Cerebellar cortex (tissue), 1 donor: ENCODE results near the gene OSM.

ENCODE experiments used
- DNase-seq: peaks from one replicate; pipeline ENCODE4 v3.0.0-alpha.2; 2015; ENCODE audit warnings: low spot score

The OSM gene

GRCh38 chr22:30263883-30264282 lies 2.8 kb downstream of the OSM start:
- no peak for DNase-seq

DNA sequence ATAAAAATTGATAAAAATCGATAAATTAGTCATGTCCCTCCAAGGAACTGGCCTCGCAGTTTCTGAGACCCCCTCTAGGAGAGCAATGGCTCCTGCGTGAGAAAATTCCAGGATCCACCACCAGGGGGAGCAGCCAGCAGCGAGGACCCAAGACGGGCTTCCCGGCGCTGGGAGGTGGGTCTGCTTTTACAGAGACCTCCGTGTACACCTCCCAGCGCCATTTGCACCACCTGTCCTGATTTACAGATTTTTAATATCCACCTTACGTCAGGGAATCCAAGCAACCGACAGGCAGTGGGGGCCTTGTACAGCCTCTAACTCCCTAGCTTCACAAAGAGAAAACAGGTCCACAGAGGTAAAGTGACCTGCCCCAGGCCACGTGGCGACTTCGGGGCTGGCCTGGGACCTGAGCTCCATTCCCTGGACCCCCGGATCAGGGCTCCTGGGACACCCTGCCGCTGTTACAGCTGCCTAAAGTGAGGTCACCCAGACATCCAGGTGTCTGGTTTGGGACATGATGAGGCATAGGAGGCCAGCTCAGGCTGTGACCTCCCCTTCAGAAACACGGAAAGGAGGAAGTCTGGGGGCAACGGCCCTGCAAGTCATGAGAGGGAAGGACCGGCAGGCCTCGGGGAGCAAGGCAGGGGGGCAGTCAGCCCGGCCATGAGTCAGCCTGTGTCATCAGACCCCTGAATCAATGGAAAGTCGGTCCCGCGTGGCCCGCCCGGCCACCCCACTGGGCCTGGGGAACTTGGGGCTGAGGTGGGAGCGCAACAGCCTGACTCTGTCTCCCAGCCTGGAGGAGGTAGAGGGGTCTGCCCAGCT lies 3.5 kb downstream of the OSM start:
- DNase-seq, result peak; percentile 71

GRCh38 chr22:30262112-30262511 lies 4.5 kb downstream of the OSM start:
- DNase-seq, result no peak

GRCh38 chr22:30261134-30261533 lies 5.5 kb downstream of the OSM start:
- DNase-seq, result no peak

DNA sequence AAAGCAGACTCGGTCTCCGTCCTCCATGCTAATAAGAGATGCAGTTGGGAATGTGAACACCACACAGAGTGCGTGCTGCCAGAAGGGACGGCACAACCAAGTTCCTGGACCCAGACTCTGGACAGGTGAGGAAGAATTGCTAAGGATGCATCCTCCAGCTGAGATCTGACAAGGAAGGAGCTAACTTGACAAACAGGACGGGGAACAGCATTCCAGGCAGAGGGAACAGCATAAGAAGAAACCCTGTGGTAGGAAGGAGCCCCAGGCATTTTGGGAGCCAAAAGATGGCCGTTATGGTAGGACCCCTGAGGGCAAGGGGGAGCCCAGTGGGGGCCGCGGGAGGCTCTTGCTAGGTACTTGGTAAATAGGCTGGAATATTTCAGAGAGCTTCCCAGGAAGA lies 6.0 kb downstream of the OSM start:
- no peak for DNase-seq

- DNase-seq, result no peak
Measured at GRCh38 chr22:30260276-30260675, 6.4 kb downstream of the OSM start.

DNA sequence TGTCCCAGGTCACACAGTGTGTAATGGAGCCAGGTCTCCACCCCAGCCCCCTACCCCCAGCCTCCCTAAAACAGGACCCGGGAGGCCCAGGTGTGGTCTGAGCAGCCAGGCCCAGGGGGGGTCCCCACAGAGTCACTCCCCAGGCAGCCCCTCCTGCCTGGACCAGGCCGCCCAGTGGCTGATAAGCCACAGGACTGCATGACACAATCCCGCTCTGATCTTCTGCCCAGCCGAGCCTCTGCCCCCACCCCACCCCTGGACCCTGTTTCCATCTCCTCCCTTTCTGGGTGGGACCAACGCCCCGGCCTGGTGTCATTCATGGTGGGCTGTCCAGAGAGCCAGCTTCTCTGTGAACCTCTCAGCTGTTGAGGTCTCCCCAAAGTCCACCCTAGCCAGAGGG lies 12.3 kb downstream of the OSM start:
- no peak for DNase-seq

DNA sequence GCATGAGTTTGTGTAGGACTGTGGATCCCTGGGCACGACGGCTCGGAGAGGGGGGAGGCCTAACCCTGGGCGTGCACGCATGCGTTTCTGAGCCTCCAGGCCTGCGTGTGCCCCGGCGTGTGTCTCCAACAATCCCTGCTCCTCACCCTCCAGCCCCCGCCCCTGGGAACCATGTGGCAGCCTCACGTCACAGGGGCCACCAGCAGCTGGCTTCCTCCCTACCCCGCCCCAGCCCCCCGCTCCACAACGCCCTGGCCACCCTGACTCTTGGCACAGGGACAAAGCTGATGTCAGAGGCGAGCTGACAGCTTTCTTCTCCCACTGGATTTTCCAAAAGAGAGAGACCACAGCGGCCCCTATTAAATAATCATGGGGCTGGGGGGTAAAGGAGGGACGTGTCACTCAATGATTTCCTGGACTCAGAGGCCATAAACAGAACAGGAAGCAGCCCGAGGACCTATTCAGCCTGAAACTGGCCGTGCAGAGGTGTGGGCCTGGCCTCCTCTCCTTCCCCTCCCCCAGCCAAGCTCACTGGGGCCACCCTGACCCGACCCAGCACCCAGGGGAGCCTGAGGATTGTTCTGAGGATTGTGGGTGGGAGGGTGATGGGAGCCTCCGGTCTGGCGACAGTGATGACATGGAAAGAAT lies 13.3 kb downstream of the OSM start:
- no peak for DNase-seq

DNA sequence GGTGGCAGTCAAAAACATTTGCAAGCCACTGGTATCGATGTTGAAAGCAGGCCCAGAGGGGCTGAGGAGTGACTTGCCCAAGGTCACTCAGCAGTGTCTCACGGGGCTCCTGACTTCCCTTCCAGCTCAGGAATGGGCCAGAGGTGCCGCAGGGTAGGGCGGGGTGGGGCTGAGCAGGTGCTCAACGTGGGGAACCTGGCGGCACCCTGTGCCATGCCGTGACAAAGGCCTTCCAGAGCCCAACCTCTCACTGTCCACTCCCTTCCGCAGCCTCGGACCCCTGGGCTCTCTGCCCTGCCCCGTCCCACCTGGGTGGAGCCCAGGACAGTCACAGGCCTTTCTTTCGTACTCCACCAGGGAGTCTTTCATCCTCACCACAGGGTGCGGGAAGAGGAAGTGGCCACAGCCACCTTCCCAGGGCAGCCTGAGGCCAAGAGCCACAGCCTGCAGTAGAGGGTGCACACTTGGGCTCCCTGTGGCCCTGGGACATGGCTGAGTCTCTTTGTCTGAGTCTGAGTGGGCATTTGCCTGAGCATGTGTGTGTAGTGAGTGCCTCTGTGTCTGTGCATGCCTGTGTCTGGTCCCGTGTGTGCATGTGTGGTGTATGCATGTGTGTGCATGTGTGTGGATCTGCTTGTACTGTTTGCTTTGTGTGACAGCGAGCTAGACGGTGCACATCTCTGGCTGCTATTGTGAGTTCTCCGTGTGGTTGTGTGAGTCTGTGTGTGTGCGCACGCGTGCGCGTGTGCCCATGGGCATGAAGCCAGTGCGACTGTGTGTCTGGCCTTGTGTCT lies 14.0 kb downstream of the OSM start:
- DNase-seq, result no peak

DNA sequence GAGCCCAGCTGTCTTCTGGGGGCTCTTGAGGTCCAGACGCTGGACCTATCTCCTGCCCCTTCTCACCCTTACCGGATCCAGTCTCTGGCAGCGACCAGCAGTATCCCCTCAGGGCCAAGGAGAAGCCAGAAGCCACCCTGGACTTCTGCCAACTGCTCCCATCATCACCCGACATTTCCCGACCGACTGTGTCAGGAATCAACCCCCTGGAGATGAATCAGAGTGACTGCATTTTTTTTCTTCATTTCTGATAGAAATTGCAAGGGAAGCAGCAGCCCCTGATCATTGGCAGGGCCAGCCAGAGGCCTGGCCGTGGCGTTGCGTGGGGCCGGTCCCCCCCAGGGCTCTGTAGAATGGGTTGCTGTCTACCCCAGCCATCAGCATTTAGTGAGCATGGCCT lies 14.9 kb downstream of the OSM start:
- no peak for DNase-seq

DNA sequence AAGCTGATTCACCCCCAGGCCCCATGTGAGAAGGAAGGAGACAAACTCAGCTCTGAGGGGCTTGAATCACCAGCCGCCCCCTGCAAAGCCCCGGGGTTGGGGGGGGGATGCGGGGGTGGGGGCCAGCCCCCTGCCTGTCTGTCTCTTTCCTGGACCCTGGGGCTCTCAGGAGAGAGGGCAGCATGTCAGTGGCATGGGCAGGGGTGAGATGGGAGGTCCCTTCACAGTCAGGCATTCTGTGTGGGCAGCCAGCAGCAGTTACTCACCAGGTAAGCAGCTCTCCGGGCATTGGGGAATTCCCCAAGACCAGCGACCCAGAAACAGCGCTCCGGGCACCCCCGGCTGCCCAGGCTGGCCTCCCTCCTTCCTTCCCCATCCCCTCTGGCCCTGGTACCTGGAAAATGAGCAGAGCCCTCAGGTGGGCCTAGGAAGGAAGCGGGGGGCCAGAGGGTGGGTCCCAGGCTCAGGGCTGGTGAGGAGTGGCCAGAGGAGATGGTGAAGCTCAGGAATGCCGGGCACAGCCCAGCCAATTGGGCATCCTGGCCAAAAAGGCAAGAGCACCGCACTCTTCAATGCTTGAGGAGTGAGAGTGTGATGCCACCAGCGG lies 15.9 kb downstream of the OSM start:
- DNase-seq, result no peak

GRCh38 chr22:30250039-30250565 lies 16.5 kb downstream of the OSM start:
- DNase-seq, result no peak

DNA sequence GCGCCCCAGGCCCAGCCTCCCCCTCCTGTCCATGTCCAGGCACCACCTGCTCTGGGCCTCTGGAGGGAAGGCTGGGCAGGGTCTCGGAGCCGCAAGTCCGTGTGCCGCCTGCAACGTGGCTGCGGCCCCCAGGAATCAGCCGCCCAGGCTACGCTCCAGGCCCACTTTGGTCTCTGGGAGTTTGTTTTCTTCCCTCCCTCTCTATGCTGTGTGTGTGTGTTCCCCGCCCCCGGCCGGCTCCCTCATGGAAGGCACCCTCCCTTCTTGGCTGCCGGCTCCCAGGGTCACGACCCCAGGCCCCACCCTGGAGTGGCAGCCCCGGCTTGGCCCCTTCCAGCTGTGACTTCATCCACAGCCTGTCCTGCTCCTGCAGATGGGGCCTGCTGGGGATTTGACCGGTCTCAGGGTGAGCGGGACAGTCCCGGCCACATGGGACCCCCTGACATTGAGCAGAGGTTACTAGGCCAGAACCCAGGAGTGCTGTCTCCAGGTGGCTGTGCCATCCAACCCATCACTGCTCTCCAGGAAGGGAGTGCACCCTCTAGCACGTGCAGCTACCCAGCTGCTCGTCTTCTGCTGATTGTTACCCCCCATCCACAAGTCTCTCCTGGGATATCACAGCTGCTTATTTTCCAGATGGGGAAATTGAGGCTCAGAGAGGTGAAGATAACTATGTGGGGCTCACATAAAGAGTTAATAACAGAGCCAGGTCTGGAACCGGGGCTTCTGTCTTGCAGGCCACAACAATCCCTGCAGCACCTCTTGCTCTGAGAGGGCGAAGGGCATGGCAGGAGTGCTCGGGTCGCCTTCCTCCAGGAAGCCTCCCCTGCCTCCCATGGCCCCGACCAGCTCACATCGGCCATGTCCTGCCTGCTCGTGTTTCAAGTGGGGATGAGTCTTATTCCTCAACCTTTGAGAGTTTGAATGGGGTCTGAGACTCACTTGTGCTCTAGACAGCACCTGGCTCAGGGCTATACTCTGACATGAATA lies 17.3 kb downstream of the OSM start:
- DNase-seq, result no peak

DNA sequence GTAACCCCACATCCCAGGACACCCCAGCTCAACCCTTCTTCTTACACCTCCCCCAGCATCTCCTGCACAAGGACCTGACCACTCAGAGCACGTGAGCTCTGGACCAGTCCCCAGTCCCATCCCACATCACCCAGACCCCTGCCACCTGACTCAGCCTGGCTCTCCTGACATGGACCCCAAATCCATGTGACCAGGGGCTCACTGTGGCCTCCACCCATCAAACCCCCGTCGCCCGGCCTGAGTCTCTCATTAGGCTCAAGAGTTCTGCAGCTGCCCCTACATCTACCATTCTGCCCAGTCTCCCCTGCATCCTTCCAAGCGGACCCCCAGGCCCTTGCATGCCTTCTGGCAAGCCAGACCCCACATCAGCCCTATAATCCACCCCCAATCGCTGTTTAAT lies 18.2 kb downstream of the OSM start:
- no peak for DNase-seq

DNA sequence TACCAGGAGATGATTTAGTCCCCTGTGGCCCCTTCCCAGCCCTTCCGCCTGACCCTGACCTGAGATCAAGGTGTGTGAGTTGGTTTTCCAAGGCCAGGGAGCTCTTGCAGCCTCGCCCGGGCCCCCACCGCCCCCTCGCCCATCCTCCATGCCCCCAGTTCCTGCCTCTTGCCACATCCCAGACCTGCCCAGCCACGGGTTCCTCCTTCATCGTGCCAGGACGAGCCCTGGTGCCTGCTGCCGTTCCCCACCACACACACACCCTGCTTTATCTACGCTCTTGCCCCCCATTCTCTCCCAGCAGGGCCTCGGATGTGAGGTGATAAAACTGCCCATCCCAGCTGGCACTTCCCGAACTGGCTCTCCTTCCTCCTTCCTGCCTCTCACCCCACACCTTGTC lies 18.7 kb downstream of the OSM start:
- no peak for DNase-seq

- DNase-seq, result no peak
Measured at GRCh38 chr22:30247561-30247960, 19.1 kb downstream of the OSM start.

- DNase-seq, result no peak
Measured at GRCh38 chr22:30246814-30247376, 19.8 kb downstream of the OSM start.

DNA sequence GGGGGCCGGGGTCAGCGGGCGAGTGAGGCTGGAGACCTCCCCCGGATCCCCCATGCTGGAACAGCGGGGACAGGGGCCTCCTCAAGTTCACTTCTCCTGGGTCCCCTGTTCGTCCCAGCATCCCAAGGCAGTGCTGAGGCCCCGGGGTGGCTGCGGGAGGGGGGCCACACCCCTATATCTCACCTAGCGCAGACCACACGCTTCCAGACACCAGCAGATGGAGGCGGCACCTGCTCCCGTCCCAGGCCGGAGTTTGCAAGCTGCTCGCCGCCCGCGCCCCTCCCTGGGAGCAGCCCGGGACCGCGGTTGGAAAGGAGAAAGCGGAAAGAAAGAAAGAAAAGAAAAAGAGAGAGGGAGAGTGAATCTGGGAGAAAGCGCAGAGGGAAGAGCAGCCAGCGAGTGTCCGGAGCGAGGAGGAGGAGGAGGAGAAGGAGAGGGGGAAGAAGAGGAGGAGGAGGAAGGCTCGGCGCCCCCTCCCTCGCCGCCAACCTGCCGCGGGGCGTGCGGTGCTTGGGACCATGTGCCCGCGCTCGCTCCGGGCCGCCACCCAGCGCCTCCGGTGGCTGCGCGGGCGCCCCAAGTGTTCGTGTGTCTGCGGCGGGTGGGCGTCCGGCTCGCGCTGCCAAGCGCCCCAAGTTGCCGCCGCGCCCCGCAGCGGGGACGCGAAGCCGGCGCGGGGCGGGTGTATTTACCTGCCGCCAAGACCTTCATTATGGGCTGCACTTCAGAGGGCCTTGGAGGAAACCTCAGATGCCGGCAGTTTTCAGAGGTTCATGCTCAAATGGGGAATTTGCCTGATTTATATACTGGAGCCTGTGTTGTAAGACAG lies 20.5 kb downstream of the OSM start, which contains the start of gene LIF:
Gene LIF, minus strand, starts transcription at position 775 of the 829 bp plus-strand sequence. Its CDS starts 64 bp downstream, at position 711.
- peak; percentile 52 for DNase-seq

DNA sequence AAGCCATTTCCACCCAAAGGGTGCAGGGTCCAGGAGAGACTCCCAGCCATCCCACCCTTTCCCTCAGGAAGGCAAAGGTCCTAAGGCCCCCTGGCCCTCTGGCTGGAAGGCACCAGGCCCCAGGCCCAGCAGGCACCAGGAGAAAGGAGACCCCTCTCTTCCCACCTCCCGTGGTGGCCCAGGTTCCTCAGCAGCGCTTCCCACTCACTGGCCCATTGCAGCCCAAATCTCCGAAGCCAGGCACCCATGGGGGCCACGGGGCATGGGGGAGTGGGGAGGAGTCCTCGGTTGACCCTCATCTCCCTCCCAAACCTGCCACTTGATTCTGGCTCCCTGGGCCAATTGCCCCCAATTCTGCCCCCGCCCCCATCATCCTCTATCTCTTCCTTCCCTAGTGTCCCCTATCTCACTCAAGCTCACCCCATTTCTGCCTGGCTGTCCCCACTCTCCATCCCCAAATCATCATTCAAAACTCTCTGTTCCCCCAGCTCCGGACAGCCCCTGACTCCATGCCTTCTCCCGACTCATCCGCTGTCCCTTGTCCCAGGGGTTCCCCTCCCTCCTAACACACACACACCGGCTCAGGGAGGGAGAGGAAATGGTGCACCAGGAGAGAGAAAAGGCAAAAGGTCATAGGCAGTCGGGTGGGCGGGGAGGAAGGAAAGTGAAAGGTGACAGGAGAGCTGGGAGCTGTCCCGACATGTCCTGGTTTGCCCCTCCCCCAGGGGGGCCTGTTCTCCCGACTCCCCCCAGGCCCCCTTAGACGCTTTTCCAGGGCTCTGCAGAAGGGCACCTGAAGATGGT lies 21.3 kb downstream of the OSM start:
- DNase-seq, result no peak
